GM12872 (cell line): ENCODE measurements around the gene MFSD2A.

Source experiments
- TF ChIP-seq, protein P1 (sequence below): IDR thresholded peaks from 3 replicates; pipeline ENCODE4 v1.5.1; 2011; ENCODE audit warnings: low read depth, mild to moderate bottlenecking, low read length, moderate library complexity; ENCODE audit not compliant: insufficient read depth

Gene MFSD2A

DNA sequence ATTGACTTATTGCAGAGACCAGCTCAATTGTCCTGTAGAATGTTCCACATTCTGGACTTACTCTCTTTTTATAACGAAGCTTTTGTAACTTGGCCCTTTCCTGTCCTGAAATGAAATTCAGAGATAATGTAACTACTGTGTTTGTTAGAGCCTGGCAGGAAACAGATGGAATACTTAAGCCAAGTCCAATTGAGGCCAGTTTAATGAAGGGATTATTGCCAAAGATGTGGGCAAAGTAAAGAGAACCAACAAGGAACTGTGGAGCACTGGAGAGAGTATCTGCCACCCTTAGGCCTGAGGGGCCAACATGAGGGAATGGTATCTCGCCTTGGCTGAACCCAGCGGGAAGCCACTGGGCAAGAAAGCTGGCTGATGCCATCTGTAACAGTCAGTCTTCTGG lies 32.9 kb downstream of the MFSD2A start:
- TF ChIP-seq, protein P1, sequence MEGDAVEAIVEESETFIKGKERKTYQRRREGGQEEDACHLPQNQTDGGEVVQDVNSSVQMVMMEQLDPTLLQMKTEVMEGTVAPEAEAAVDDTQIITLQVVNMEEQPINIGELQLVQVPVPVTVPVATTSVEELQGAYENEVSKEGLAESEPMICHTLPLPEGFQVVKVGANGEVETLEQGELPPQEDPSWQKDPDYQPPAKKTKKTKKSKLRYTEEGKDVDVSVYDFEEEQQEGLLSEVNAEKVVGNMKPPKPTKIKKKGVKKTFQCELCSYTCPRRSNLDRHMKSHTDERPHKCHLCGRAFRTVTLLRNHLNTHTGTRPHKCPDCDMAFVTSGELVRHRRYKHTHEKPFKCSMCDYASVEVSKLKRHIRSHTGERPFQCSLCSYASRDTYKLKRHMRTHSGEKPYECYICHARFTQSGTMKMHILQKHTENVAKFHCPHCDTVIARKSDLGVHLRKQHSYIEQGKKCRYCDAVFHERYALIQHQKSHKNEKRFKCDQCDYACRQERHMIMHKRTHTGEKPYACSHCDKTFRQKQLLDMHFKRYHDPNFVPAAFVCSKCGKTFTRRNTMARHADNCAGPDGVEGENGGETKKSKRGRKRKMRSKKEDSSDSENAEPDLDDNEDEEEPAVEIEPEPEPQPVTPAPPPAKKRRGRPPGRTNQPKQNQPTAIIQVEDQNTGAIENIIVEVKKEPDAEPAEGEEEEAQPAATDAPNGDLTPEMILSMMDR, result no peak

DNA sequence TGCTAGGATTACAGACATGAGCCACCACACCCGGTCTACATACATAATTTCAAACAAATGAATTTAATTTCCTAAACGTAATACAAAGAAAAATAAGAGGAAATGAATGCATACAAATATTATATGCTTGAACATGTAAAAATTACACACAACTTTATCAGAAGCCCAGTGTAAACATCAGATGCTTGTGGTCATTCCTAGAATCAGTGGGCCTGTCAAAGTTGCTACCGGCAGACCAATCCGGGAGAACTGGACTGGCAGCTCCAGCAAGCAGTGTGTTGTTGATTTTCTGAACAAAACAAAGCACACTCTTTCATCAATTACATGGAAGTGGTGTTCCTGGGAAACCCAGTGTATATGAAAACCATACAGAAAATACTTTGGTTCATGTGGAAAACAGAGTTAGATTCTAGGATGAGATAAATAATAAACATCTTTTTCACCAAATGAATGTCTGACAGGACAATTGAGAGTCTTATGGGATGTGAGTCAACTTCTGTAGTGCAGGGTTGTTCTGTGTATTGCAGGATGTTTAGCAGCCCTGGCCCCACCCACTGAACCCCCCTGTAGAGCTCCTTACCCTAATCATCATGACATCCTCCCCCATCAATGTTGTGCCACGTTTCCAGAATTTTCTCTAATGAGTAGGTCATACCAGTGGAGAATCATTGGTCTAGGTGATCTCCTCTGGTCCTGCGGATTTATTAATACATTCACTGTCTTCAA lies 33.8 kb downstream of the MFSD2A start:
- TF ChIP-seq, protein P1, result no peak

DNA sequence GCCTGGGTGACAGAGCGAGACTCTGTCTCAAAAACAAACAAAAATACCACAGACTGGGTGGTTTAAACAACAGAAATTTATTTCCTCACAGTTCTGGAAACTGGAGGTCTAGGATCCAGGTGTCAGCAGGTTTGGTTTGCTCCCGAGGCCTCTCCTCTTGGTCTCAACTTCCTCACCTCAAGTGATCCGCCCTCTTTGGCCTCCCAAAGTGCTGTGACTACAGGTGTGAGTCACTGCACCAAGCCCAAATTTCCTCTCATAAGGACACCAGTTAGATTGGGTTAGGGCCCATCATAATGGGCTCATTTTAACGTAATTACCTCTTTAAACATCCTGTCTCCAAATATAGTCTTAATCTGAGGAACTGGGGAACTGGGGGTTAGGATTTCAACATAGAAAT lies 35.5 kb downstream of the MFSD2A start:
- TF ChIP-seq, protein P1, result no peak

DNA sequence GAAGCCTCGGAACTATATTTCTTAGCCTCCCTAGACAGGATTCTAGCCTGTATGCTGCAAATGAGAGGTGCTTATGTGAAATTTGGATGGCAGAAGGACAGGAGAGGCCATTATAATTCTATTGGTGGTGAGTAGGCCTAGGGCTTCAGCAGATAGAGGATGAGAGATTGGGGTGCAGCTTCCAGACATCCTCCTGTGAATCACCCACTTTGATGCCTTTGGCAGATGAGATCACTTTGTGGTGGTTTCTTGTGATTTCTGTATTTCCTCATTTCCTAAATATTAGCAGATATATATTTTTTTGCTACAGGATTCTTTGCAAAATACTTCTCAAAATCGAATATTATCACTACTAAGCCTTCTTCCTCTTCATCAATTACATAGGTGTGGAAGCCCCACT lies 37.3 kb downstream of the MFSD2A start:
- TF ChIP-seq, protein P1, result no peak

DNA sequence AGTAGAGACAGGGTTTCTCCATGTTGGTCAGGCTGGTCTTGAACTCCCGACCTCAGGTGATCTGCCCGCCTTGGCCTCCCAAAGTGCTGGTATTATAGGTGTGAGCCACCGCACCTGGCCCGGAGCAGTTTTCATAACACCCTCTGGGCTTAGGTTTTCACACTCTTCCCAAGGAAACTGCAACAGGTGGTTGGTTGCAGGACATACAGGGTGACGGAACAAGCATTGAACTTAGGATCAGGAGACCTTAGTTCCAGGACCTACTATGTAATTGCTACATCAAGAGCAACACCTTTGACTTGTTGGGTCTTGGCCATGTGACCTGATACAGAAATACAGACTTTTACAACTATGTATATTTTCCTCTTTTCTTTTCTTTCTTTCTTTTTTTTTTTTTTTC lies 37.9 kb downstream of the MFSD2A start:
- TF ChIP-seq, protein P1, result no peak

DNA sequence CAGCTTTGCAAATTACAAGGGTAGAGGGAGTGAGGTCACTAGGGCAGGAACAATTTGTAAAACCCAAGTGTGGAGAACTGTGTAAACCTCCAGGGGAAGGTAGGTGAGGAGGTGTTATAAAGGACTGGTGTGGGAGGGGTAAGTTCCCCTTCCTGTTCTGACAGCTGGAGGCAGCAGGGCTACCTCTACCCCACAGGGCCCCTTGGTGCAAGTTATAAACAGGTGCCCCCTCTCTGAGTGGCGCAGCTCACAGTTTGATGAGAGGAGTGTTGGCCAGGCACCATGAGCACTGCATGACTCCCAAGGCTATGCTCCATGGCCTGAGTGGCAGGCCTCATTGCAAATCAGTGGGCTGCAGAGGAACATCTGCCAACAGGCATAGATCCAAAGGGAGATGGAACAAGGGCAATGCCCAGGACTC lies 41.0 kb downstream of the MFSD2A start:
- TF ChIP-seq, protein P1, result no peak

DNA sequence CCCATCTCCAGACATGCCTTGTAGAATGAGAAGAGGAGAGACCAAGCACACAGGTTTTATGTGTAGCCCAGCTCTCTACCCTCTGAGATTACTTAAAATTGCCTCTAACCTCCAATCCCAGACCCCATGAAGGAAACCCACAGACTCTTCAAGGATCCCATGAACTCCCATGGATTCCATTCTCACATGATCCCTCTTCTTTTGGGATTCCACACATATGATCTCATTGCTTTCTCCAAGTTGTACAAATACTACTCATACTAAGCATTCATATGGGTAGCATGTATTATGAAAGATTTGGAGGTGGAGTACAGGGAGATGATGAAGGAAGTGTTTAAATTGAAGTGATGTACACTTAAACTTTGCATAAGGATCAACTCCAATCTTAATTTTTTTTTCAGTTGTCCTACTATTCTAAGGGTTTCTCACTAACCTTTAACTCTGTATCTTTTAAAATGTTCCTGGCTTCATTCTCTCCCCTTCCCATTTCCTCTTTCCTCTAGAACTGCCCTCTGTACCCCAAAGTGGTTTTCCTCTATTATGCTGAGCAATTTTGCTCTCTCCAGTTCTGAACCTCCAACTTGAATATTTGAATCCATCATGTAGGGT lies 41.6 kb downstream of the MFSD2A start:
- TF ChIP-seq, protein P1, result no peak
